Liver (tissue), 3 donors: ENCODE data around the gene TANGO2.

ENCODE experiments used
- CTCF ChIP-seq: fragments of 150-350 bp; IDR thresholded peaks from 2 replicates; pipeline ENCODE4 v1.5.1; 2017; ENCODE audit warnings: improper control_type of control experiment, low read depth, low read length; ENCODE audit not compliant: missing input control
- EGR1 ChIP-seq, 2 donors: IDR thresholded peaks; 2 replicates each; pipeline ENCODE4 v1.6.1; 2016 to 2018; ENCODE audit warnings: antibody characterized with exemption in 2 of 2, low read depth in 2 of 2
- MAX ChIP-seq: IDR thresholded peaks from 2 replicates; pipeline ENCODE4 v1.6.1; 2016; ENCODE audit warnings: antibody characterized with exemption
- RAD21 ChIP-seq, 2 donors: IDR thresholded peaks; 2 replicates each; pipeline ENCODE4 v1.6.1; 2016; ENCODE audit warnings: antibody characterized with exemption in 2 of 2, mild to moderate bottlenecking in 2 of 2
- REST ChIP-seq: IDR thresholded peaks from 2 replicates; pipeline ENCODE4 v1.6.1; 2016; ENCODE audit warnings: antibody characterized with exemption, mild to moderate bottlenecking
- YY1 ChIP-seq: IDR thresholded peaks from 2 replicates; pipeline ENCODE4 v1.6.1; 2016; ENCODE audit warnings: antibody characterized with exemption, mild to moderate bottlenecking
- ZBTB33 ChIP-seq: IDR thresholded peaks from 2 replicates; pipeline ENCODE4 v1.6.1; 2016; ENCODE audit warnings: antibody characterized with exemption
- donor health status: healthy.
- donor health status: healthy.

GRCh38 chr22:19990609-19991394 is 30.1 kb upstream of the TANGO2 start:
- TF ChIP-seq CTCF, result no peak
- no peak for TF ChIP-seq MAX
- TF ChIP-seq RAD21 (IDR thresholded peaks at IDR 0.05), result no peak
- TF ChIP-seq REST, result no peak
- TF ChIP-seq ZBTB33, result no peak
- no peak for TF ChIP-seq EGR1 (IDR thresholded peaks at IDR 0.05; ENCODE audit: low read depth in 2 of 2)
- no peak for TF ChIP-seq YY1
